ENCODE data around the gene CHSY1.

GRCh38 chr15:101286471-101287114, 34.7 kb upstream of the CHSY1 start:
- TF ChIP-seq CTCF (IDR thresholded peaks at IDR 0.05) (no peak), EHMT2 (IDR thresholded peaks at IDR 0.05; ENCODE audit: low read depth) (no peak), POLR2A (IDR thresholded peaks at IDR 0.05; ENCODE audit: low read length) (no peak), RFX5 (IDR thresholded peaks at IDR 0.05) (no peak), SMC3 (IDR thresholded peaks at IDR 0.05) (no peak), JUN (IDR thresholded peaks at IDR 0.05) (no peak)

Data from A549 (cell line).